OCI-M2 (cell line): Measurements from ENCODE around the gene CDC42SE1.
"Not testable (repeated sequence)": the region's sequence is repeated elsewhere in the genome, so short reads cannot be mapped to it uniquely, and the experiment has no call there.

Experiments used
- DNase-seq: peaks from one replicate; lab custom pipeline; 2025; ENCODE audit not compliant: unreplicated experiment; lab: John Stamatoyannopoulos, UW

The CDC42SE1 gene, protein sequence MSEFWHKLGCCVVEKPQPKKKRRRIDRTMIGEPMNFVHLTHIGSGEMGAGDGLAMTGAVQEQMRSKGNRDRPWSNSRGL

DNA sequence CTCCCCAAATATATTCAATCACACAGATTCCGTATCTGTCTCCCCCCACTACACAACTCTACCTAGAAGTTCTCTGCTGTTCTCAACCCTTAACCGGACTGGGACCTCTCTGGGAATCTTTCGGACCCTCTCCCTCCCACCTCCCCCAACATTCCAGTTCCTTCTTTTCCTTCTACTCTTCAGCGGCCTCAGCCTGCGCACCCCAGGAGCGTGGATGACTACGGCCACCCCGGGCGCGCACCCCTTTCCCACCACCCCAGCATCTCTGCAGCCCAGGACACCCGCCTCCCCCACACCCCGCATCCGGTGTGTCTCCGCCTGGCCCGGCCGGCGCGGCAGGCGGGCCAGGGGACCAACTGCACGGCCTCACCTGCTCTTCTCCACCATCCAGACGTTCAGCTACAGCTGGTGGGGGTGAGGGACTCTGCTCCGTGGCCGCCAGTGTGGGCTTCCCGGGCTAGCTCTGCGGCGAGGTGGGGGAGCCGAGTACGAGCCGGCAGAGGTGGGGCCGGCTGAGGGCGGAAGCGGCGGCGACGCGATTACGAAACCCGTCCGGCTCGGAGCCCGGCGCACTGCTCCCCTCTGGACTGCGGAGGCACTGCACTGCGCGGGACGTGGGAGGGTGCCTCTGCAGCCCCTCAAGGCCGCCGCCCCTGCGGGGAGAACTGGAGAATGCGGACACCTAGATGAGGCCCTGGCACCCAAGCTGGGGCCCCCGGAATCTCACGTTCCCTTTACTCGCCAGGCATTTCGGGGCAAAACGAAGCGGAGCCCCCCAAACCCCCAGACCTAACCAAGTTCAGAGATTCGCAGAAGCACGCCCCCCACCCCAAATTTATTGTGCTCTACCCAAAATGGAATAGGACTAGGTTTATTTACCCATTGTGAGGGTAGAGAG is at the start of gene CDC42SE1:
CDC42SE1 (minus strand) TSS at position 514 of the 898 bp plus-strand sequence. CDS start 3,892 bp downstream, outside the sequence.
- peak; percentile 43 for DNase-seq

DNA sequence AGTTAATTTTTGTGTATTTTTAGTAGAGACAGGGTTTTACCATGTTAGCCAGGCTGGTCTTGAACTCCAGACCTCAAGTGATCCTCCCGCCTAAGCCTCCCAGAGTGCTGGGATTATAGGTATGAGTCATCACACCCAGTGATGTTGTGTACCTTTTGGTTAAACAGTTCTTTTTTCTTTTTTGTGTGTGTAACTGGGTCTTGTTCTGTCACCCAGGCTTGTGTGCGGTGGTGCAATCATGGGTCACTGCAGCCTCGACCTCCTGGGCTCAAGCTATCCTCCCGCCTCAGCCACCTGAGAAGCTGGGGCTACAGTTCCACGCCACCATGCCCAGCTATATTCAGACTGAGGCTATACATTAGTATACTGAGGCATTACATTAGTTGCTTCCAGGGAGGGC is 48.9 kb upstream of the CDC42SE1 start:
- no peak for DNase-seq

DNA sequence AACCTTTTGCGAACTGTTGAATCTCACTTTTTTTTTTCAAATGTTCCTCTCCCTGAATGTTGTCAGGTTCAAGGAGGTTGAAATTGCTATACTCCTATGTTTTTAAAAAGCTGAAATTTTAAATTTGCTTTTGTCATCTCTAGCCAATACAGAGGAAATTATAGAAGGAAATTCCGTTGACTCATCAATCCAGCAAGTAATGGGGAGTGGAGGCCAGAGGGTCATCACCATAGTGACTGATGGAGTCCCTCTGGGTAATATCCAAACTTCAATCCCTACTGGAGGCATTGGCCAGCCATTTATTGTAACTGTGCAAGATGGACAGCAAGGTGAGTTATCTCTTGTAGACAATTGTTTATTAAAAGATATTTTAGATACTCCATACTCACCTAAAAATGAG is 47.5 kb upstream of the CDC42SE1 start:
- DNase-seq = no peak

DNA sequence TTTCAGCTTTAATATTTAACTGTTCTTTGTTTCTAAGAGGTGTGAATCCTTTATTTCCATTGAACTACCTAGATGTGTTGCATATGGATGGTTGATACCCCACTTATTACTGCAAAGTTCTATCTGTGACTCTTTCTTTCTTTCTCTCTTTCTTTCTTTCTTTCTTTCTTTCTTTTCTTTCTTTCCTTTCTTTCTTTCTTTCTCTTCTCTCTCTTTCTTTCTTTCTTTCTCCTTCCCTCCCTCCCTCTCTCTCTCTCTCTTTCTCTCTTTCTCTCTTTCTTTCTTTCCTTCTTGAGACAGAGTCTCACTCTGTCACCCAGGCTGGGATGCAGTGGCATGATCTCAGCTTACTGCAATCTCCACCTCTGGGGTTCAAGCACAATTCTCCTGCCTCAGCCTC is 45.2 kb upstream of the CDC42SE1 start:
- DNase-seq = no peak

DNA sequence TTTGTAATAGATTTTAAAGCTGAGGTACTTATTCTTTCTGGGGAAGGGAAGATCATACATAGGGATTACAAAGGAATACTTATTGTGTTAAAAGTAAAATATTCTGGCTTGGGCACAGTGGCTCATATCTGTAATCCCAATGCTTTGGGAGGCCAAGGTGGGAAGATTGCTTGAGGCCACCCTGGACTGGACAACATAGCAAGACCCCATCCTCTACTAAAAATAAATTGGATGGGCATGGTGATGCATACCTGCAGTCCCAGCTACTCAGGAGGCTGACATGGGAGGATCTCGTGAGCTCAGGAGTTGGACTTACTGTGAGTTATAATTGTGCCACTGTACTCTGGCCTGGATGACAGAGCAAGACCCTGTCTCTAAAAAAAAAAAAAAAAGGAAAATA is 38.7 kb upstream of the CDC42SE1 start:
- no peak for DNase-seq

DNA sequence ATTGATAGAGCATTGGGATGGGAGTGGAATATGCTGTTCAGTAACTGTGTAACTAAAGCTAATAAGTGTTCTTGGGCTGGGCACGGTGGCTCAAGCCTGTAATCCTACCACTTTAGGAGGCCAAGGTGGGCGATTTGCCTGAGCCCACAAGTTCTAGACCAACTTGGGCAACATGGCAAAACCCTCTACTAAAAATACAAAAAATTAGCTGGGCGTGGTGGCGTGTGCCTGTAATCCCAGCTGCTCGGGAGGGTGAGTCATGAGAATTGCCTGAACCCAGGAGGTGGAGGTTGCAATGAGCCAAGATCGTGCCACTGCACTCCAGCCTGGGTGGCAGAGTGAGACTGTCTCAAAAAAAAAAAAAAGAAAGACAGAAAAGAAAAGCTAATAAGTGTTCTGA is 38.0 kb upstream of the CDC42SE1 start:
- not testable (repeated sequence) for DNase-seq

DNA sequence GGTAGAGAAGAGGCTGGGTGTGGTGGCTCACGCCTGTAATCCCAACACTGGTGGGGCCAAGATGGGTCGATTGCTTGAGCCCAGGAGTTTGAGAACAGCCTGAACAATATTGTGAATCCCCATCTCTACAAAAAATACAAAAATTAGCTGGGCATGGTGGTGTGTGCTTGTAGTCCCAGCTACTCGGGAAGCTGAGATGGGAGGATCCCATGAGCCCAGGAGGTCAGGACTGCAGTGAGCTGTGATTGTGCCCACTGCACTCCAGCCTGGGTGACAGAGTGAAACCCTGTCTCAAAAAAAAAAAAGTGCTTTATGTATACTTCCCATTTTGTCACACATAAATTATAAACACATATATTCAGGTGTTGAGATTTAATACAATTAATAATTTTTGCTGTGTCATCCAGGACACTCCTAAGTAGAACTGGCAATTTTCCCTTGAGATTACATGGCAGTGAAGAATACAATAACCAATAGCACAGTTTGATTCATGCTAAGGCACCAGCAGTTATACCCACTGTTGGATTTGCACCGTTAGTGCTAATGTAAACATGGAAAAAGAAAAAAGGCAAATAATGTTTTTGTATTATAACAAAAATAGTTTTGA is 26.6 kb upstream of the CDC42SE1 start:
- no peak for DNase-seq

DNA sequence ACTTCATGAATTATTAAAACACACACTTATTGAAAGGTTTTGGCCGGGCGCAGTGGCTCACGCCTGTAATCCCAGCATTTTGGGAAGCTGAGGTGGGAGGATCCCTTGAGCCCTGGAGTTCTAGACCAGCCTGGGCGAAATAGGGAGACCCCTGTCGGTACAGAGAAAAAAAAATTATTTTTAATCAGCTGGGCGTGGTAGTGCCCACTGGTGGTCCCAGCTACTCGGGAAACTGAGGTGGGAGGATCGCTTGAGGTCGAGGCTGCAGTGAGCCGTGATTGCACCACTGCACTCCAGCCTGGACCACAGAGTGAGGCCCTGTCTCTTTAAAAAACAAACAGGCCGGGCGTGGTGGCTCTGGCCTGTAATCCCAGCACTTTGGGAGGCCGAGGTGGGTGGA is 12.8 kb upstream of the CDC42SE1 start:
- no peak for DNase-seq

DNA sequence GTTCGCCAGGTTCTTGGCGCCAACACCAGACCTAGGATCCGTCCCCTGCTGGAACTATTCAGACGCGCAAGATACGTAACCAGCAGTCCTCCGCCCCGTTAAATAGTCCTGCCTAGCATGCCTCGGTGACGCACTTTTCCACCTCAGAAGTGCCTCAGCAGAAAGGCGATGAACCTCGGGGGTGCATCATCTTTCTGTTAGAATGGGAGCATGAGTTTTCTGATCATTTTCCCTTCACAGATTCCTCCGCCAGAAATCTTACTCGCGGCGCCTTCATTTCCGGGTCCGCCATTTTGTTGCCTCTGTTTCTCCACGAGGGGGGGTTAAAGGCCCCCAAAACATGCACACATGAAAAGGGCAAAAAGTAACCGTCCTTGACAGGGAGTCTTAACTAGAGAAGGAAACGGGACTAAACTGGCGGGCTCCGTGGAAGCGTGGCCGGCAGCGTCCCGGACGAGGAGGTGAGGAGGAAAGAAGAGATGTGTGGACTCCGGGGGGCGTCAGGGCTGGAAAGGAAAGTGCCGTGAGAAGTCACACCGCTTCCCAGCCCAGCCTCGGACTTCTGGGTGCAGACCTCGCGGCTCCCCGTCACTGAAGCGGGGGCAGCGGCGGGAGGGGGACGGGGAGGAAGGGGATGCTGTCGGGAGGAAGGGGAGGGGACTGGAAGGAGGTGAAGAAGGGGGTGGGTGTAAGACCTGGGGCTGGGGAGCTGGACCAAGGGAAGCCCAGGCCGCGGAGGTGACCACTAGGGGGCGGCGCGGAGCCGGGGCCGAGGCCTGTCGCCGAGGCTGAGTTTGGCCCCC is 11.3 kb upstream of the CDC42SE1 start, which contains the start of gene GABPB2:
GABPB2 (plus strand) TSS at position 288 of the 803 bp plus-strand sequence. CDS start 17,429 bp downstream, outside the sequence.
- peak; percentile 30 for DNase-seq

DNA sequence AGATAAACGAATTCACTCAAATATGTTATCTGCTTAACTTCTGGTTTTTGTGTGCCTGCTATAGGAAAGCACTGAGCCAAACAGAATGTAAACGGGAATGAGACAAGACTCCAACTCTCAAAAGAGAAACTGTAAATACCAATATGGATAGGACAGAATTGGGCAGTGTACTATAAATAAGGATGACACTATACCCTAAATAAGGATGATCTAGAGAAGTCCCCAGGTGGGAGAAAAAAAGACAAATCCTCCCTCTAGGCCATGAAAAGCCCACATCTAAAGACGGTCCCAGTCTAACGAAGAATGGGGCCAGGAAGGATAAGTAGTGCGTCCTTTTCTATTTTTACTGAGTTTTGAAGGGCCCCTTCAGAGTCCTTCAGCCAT is 9.7 kb upstream of the CDC42SE1 start:
- no peak for DNase-seq

DNA sequence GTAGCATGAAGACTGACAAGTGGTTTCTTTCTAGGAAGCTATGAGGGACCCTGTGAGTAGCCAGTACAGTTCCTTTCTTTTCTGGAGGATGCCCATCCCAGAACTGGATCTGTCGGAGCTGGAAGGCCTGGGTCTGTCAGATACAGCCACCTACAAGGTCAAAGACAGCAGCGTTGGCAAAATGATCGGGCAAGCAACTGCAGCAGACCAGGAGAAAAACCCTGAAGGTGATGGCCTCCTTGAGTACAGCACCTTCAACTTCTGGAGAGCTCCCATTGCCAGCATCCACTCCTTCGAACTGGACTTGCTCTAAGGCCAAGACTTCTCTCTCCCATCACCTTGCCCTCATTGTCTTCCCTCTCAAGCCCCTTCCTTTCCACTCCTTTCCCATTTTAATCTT is 7.8 kb upstream of the CDC42SE1 start:
- DNase-seq = no peak

DNA sequence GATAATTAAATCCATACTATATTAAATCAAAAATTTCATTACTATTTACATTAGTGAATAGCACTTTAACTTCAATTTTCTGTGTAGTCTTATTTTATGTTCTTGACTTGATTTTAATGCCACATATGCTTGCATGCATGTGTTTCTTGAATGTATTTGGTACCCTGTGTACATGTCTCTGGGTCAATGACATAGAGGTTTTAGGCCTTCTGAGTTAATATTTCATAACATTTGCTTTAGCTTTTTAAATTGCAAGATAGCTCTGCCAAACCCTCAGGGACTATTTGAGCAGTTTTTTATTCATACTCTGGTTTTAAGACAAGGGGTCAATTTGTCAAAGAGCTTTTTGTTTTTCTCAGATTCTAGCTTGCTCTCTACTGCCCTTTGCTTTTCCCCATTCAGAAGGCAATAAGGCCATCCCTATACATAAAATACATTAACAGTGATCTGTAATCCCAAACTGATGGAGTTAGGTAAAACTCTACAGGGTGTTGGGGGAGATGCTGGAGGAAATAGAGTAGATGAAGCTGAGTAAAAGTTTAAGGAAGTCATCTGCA is 5.7 kb upstream of the CDC42SE1 start:
- no peak for DNase-seq

DNA sequence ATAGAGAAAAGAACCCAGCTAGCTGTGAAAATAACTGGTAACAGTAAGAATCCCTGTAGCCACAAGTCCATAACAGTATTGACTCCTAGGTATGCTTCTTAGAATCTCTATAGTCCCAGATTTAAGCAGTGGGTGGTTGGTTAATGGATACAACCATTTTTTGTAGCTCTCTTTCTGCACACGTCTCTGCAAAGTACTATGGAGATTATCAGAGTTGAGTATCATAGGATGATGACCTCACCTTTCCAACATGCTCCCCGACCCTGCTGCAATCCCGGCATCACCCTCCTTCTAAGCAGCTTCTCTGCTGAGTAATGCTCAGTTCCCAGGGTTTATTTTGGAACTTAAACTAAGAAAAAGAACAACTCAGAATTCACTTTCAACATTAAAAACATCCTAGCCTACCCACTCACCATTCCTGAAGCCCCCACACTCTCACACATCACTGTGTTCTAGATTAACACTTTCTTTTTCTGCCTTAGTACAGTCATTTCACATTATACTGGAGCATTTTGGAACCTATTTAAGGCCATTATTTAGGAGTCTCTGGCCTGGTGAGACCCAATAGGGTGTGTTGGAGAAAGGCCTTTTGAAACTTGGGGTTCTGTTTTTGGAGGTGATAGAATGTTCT is 3.4 kb upstream of the CDC42SE1 start:
- no peak for DNase-seq

DNA sequence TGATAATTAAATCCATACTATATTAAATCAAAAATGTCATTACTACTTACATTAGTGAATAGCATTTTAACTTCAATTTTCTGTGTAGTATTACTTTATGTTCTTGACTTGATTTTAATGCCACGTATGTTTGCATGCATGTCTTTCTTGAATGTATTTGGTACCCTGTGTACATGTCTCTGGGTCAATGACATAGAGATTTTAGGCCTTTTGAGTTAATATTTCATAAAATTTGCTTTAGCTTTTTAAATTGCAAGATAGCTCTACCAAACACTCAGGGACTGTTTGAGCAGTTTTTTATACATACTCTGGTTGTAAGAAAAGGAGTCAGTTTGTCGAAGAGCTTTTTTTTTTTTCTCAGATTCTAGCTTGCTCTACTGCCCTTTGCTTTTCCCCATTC is 2.3 kb upstream of the CDC42SE1 start:
- no peak for DNase-seq

DNA sequence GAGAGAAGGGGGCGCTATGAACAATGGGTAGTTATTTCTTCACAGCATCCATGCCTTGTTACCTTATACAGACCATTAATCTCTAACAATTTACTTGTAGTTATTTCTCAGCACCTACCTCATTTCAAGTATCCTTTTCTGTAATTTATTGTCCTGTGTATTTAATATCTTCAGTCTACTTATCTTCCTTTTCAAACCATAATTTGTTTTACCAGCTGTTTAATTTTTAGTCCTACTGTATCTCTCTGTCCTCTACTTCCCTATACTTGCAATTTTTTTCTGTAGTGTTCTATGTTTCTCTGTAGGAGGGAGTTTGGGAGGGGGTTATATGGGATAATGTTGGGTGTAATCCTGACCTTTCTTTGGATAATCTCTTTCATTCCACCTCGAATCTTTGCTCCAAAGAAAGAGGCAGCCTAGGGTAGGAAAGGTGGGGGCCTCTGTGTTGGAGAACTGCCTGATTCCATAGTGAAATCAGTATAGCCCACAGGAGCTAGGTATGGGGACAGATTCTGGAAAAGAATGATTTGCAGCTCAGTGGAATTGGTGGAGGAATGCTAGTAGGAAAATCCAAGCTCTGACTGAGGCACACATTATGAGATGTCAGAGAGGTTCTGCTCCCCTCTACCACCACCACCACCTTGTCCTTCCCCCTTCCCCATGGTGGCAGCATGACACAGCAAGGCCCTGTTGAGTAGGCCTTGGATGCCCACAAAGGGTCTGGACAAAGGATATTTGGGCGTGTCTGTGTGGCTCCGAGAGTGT is 1.4 kb upstream of the CDC42SE1 start:
- DNase-seq = no peak

DNA sequence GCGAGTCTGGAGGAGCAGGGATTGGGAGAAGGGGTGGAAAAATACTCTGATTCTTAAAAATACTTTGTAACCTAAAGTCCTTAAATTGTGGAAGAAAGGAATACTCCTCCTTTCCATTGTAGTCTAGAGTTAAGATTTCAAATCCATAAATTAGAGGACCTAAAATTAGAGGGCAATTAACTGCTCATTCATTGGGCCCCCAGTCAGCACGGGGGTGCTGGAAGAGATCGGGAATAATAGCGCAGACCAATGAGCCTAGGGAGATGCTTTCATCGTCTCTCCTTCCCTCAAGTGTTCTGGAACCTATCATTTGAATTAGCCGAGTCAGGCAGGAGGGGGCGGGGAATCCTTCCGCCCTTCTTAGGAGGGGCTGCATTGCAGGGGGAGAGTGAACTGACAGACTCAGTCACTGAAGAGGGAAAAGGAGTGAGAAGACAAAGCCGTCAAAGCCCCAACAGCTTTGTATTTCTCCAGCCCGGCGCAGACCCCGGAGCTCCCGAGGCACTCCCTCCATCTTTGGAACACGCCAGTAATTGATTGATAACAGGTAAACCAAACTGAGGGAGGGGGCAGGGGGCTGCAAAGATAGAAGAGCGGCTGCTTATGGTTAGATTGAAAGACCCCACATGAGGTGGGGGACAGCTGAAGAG is 710 bp upstream of the CDC42SE1 start, which contains the start of gene MLLT11:
MLLT11 (plus strand) TSS at position 391 of the 650 bp plus-strand sequence. CDS start 6,828 bp downstream, outside the sequence.
- DNase-seq = no peak

DNA sequence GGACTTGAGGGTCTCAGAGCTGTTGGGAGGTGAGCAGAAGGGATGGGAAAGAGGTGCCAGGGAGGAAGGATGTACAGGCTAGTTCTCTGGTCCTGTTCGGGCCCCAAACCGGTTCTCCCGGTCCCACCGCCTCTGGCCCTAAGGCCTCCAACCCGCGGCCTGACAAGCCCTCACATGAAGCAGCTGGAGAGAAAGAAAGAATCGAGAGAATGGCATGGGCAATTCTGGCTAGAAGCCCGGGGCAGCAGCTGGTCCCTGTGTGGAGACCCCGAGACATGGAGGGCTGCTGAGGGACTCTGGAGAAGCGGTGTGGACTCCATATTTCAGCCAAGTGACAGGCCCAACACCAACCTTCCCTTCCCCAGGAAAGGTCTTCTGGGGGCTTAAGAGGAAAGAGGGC is 730 bp downstream of the CDC42SE1 start:
- DNase-seq = no peak

DNA sequence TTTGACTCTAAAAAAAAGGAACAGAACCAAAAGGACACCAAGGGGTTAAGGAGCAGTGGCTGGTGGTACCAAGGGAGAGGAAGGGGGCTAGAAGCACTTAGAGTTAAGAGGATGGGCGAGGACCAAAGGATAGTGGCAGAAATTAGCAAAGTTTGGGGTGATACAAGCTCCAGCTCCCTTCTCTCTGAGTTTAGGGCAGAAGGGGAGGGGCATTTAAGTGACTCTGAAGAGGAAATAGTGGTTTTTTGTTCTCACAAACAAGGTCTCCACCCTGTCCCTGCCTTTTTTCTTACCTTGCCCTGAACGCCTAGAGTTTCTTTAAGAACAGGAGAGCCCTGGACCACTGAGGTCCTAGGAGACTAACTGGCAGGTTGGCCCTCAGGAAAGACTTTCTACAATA is 3.3 kb downstream of the CDC42SE1 start:
- no peak for DNase-seq

DNA sequence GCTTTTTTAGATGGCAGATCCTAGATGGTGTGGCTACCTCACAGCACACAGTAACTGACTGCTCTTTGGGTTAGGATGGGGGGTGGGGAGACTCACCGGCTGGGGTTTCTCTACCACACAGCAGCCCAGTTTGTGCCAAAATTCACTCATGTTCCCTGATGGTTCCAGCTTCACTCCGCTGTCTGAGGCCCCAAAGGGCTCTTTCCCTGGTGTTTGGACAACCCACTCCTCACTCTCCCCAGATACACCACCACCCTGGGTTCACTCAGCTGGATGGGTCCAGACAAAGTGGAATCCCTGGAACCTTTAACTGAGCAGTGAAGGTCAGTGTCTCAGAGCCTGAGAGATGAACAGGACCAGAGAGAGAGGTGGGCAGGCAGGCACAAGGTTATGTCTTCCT is 3.8 kb downstream of the CDC42SE1 start:
- DNase-seq = no peak
